Kidney capillary endothelial cell (primary cell): ENCODE measurements around the gene DHRSX.
"Not testable (repeated sequence)": the region's sequence is repeated elsewhere in the genome, so short reads cannot be mapped to it uniquely, and the experiment has no call there.

Experiments
- DNase-seq: peaks from one replicate; pipeline ENCODE4 v3.0.0-alpha.2; 2018; ENCODE audit warnings: low spot score

Gene DHRSX

GRCh38 chrX:2316534-2316933 lies 184.2 kb downstream of the DHRSX start:
- no peak for DNase-seq

- DNase-seq, result no peak
These were observed 185.3 kb downstream of the DHRSX start for GRCh38 chrX:2315434-2315833.

- no peak for DNase-seq
These were observed 185.9 kb downstream of the DHRSX start for GRCh38 chrX:2314831-2315365.

- no peak for DNase-seq
These were observed 186.7 kb downstream of the DHRSX start for GRCh38 chrX:2313864-2314640.

- not testable (repeated sequence) for DNase-seq
These were observed 188.7 kb downstream of the DHRSX start for GRCh38 chrX:2312061-2312591.

GRCh38 chrX:2311501-2311900 lies 189.3 kb downstream of the DHRSX start:
- no peak for DNase-seq

GRCh38 chrX:2301901-2302300 lies 198.9 kb downstream of the DHRSX start:
- no peak for DNase-seq

- DNase-seq, result no peak
These were observed 200.9 kb downstream of the DHRSX start for GRCh38 chrX:2299871-2300270.

GRCh38 chrX:2286731-2287130 lies 214.0 kb downstream of the DHRSX start:
- DNase-seq, result no peak

- DNase-seq, result no peak
These were observed 216.2 kb downstream of the DHRSX start for GRCh38 chrX:2284601-2285000.

GRCh38 chrX:2284133-2284532 lies 216.6 kb downstream of the DHRSX start:
- no peak for DNase-seq

GRCh38 chrX:2283111-2283859 lies 217.5 kb downstream of the DHRSX start:
- DNase-seq, result no peak

GRCh38 chrX:2282490-2283090 lies 218.2 kb downstream of the DHRSX start:
- DNase-seq, result no peak

- DNase-seq, result no peak
These were observed 228.4 kb downstream of the DHRSX start for GRCh38 chrX:2272337-2272736.

GRCh38 chrX:2271595-2271994 lies 229.2 kb downstream of the DHRSX start:
- DNase-seq, result not testable (repeated sequence)

- not testable (repeated sequence) for DNase-seq
These were observed 230.0 kb downstream of the DHRSX start for GRCh38 chrX:2270783-2271182.

- DNase-seq, result no peak
These were observed 232.9 kb downstream of the DHRSX start for GRCh38 chrX:2267890-2268289.

GRCh38 chrX:2266445-2267349 lies 234.1 kb downstream of the DHRSX start:
- no peak for DNase-seq

GRCh38 chrX:2265658-2266444 lies 234.9 kb downstream of the DHRSX start:
- DNase-seq, result not testable (repeated sequence)

- DNase-seq, result no peak
These were observed 236.4 kb downstream of the DHRSX start for GRCh38 chrX:2264179-2265030.
